Kidney tubule cell (primary cell): ENCODE measurements around the gene DENND4C.
"Not testable (repeated sequence)": the region's sequence is repeated elsewhere in the genome, so short reads cannot be mapped to it uniquely, and the experiment has no call there.

Experiments used
- DNase-seq: peaks from one replicate; pipeline ENCODE4 v3.0.0-alpha.2; 2018; ENCODE audit warnings: low spot score

Gene DENND4C

GRCh38 chr9:19230355-19231125 lies at the start of gene DENND4C:
DENND4C (plus strand) TSS chr9:19230693; CDS start chr9:19276175, 45,482 bp downstream.
- peak; percentile 90 for DNase-seq

GRCh38 chr9:19180991-19181390 lies 49.5 kb upstream of the DENND4C start:
- no peak for DNase-seq

GRCh38 chr9:19181561-19181960 lies 48.9 kb upstream of the DENND4C start:
- DNase-seq: no peak

GRCh38 chr9:19184144-19184917 lies 46.2 kb upstream of the DENND4C start:
- peak; percentile 91 for DNase-seq

- peak; percentile 52 for DNase-seq
Measured at GRCh38 chr9:19185191-19185590, 45.3 kb upstream of the DENND4C start.

- peak; percentile 29 for DNase-seq
Measured at GRCh38 chr9:19186232-19186631, 44.3 kb upstream of the DENND4C start.

- DNase-seq: no peak
Measured at GRCh38 chr9:19188771-19189170, 41.7 kb upstream of the DENND4C start.

GRCh38 chr9:19192202-19193028 lies 38.1 kb upstream of the DENND4C start:
- DNase-seq: no peak

GRCh38 chr9:19193029-19193324 lies 37.5 kb upstream of the DENND4C start:
- DNase-seq: no peak

GRCh38 chr9:19193358-19193973 lies 37.0 kb upstream of the DENND4C start:
- not testable (repeated sequence) for DNase-seq

GRCh38 chr9:19198406-19198805 lies 32.1 kb upstream of the DENND4C start:
- no peak for DNase-seq

GRCh38 chr9:19199012-19199411 lies 31.5 kb upstream of the DENND4C start:
- DNase-seq: no peak

- no peak for DNase-seq
Measured at GRCh38 chr9:19200229-19200628, 30.3 kb upstream of the DENND4C start.

- DNase-seq: no peak
Measured at GRCh38 chr9:19201899-19202891, 28.3 kb upstream of the DENND4C start.

GRCh38 chr9:19203058-19203457 lies 27.4 kb upstream of the DENND4C start:
- DNase-seq: no peak

- DNase-seq: no peak
Measured at GRCh38 chr9:19208653-19209052, 21.8 kb upstream of the DENND4C start.

GRCh38 chr9:19209188-19209587 lies 21.3 kb upstream of the DENND4C start:
- DNase-seq: no peak

- DNase-seq: no peak
Measured at GRCh38 chr9:19213823-19214222, 16.7 kb upstream of the DENND4C start.

GRCh38 chr9:19216466-19216865 lies 14.0 kb upstream of the DENND4C start:
- no peak for DNase-seq

- DNase-seq: no peak
Measured at GRCh38 chr9:19221326-19221725, 9.2 kb upstream of the DENND4C start.

GRCh38 chr9:19223724-19224123 lies 6.8 kb upstream of the DENND4C start:
- DNase-seq: no peak
